CD4-positive, alpha-beta T cell treated with Interleukin-6 for 4 hours (primary cell): Measurements from ENCODE around the gene ZBED4.

ENCODE experiments used
- DNase-seq: peaks from one replicate; pipeline ENCODE4 v3.0.0-alpha.2; 2020; ENCODE audit warnings: mixed read lengths

The ZBED4 gene

DNA sequence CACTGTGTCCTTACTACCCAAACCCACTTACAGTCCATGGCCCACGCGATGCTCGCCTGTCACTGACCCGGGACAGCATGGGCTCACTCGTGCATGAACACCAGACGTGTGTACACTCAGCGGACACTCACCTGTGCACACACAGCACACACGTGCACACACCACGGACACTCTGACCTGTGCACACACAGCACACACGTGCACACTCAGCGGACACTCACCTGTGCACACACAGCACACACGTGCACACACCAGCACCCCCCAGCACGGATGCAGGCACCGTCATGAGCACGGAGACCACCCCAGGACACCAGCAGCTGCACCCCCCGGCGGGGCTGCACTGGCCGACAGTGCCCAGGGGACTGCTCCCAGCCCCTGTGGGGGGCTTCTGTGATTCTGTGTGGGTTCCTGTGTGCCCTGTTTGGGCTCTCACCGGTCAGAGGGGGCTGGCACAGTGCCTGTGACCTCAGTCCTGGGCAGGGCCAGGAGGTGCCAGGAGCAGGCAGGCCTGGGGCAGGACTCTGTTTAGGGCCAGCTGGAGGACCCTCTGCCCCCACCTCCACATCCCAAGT, 85.0 kb downstream of the ZBED4 start:
- DNase-seq, result no peak
